Adrenal gland (tissue), 12 donors: ENCODE measurements around the gene ZBTB45. TPM values are rescaled to one million over a fixed set of nuclear protein-coding genes. Genes with fewer than 3 reads are reported as not detected.
A peak's percentile ranks its signal among the peaks of the same experiment; 100 is the strongest.

ENCODE experiments used
- DNase-seq, 7 donors: peaks; one replicate each; pipeline ENCODE4 v3.0.0-alpha.2; 2019 to 2020
- H3K27ac ChIP-seq, 5 donors: fragments of 200-600 bp; sonication (generic) in 4 of 5; 1 replicate in 3 of 5; 2 replicates in 2 of 5; pipeline versions ENCODE4 v1.5.1 to v1.8.0; 2016 to 2020; ENCODE audit warnings: mild to moderate bottlenecking in 1 of 5
- H3K27me3 ChIP-seq: fragments of 200-600 bp; 2 replicates; pipeline ENCODE4 v1.8.0; 2021
- H3K36me3 ChIP-seq, 2 donors: fragments of 200-600 bp; replicated peaks in 1 of 2; 1 replicate in 1 of 2; 2 replicates in 1 of 2; pipeline versions ENCODE4 v1.5.1 to v1.8.0; 2018 to 2022
- H3K4me1 ChIP-seq, 2 donors: fragments of 200-600 bp; replicated peaks in 1 of 2; 1 replicate in 1 of 2; 2 replicates in 1 of 2; pipeline versions ENCODE4 v1.5.1 to v1.8.0; 2018 to 2021
- H3K4me3 ChIP-seq, 4 donors: fragments of 200-600 bp; sonication (generic) in 3 of 4; one replicate each; pipeline ENCODE4 v1.5.1; 2016 to 2018
- H3K9me3 ChIP-seq, 3 donors: fragments of 200-600 bp; sonication (generic) in 1 of 3; replicated peaks in 1 of 3; 1 replicate in 2 of 3; 2 replicates in 1 of 3; pipeline versions ENCODE4 v1.5.1 to v1.8.0; 2016 to 2021
- CTCF ChIP-seq, 6 experiments: fragments of 450-650 bp in 4 of 6; fragments of 200-600 bp in 2 of 6; sonication (generic) in 1 of 6; IDR thresholded peaks; 1 replicate in 5 of 6; 2 replicates in 1 of 6; pipeline versions ENCODE4 v1.5.1 to v1.8.0; 2016 to 2021; ENCODE audit warnings: antibody characterized with exemption in 6 of 6, mild to moderate bottlenecking in 2 of 6, moderate library complexity in 1 of 6
- POLR2A ChIP-seq, 2 donors: fragments of 450-650 bp; IDR thresholded peaks; one replicate each; pipeline ENCODE4 v1.6.1; 2017; ENCODE audit warnings: antibody characterized with exemption in 2 of 2, mild to moderate bottlenecking in 2 of 2, moderate library complexity in 1 of 2
- WGBS, 4 donors: extraction: QIAGEN DNeasy Blood & Tissue Kit in 2 of 4; methylation state at CpG; one replicate each; pipeline versions ENCODE4 v1.1.5 to v1.1.7; 2013 to 2017; 5-methylcytosine and 5-hydroxymethylcytosine counted together
- intact Hi-C, 2 donors: fragments of 100-400 bp; cut with DNase I; formaldehyde crosslinking; loops; one replicate each; pipeline versions ENCODE4 v1.14.1 to v1.15.0; 2022 to 2023
- polyA plus RNA-seq, 3 donors: library from polyadenylated mRNA; stranded (reverse); fragments of 200-250 nt in 2 of 3; fragments of 350-450 nt in 1 of 3; fragmentation: Illumina TruSeq in 1 of 3; extraction: RNeasy Lipid Tissue Mini Kit (QIAGEN cat#74804) in 1 of 3; gene quantifications; one replicate each; pipeline ENCODE4 v1.2.3, GENCODE V29; 2013 to 2014
- total RNA-seq, 9 donors: library from RNA; depleted of rRNA in 4 of 9; stranded (reverse); fragments of >200 nt in 4 of 9; fragments of 120-200 nt in 1 of 9; fragmentation: NEBNext Ultra II Directional in 1 of 9; extraction: Animal tissue kit (Norgen Biotek cat#: 25700) in 1 of 9; gene quantifications; one replicate each; pipeline versions ENCODE4 v1.1.0 to v1.2.4, GENCODE V29; 2013 to 2023
- donor health status: healthy with polysubstance abuse.
- donor health status: Bipolar disorder and iron deficiency.
- donor health status: DM: yes; HTN: yes; CAD: no.
- donor health status: DM: no; HTN: no; CAD: no.
- donor health status: DM: no; HTN: no; CAD: no.
- donor health status: DM: yes; HTN: yes; CAD: no.

Gene ZBTB45
- total and polyA plus RNA-seq, 12 donors, result 1.7 to 20.4 (median 12.8) TPM

DNA sequence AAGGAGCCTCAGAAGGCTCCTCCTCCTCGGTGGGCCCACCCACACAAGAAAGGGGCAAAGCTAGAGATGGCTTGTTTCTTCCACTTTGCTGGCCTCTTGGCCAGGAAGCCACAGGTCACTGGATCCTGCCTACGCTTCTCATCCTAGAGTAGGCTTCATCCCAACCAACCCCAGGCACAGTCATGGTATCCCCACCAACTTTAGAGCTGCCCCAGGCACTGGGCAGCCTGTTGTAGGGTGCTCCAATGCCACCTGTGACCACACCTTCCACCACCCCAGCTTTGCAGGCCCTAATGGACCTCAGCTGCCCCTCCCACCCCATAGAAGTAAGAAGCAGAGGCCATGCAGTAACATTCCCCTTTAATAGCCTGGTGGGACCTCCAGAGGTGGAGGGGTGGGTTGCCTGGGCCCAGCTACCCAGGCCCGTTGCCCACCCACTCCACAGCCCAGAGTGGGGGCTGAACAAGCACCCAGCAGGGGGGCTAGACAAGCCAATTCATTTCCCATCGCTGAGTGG lies 35.8 kb upstream of the ZBTB45 start:
- TF ChIP-seq CTCF (IDR thresholded peaks at IDR 0.05) (no peak), POLR2A (IDR thresholded peaks at IDR 0.05) (no peak)
- H3K4me1 ChIP-seq, result peaks cover 33 to 47% of the 10 kb centered on the region in 2 donors
- peak in 1 of 7 donors; percentile 31 for DNase-seq
- intact Hi-C loops, result no loop called here
- H3K27me3 ChIP-seq, result no peaks in the 10 kb centered on the region
- H3K27ac ChIP-seq, result peak overlapping the region; percentile 83 to 100 (median 96)
- WGBS, 4 donors, result 0 to 43% (median 41%) methylated on average over 2 to 4 of the region's 4 CpGs
- H3K4me3 ChIP-seq, result peak overlapping the region in 2 of 4 donors; percentile 58 to 74
- H3K9me3 ChIP-seq, result no peaks in the 10 kb centered on the region
- H3K36me3 ChIP-seq, result peaks cover 0 to 45% of the 10 kb centered on the region in 2 donors

- intact Hi-C loops, result no loop called here
- peaks cover 30 to 40% of the 10 kb centered on the region in 2 donors for H3K4me1 ChIP-seq
Measured at GRCh38 chr19:58554494-58555368, 35.1 kb upstream of the ZBTB45 start, which contains the start of gene CHMP2A. Gene CHMP2A, minus strand, starts transcription at chr19:58555105. Its CDS starts 893 bp downstream, at chr19:58554212.

DNA sequence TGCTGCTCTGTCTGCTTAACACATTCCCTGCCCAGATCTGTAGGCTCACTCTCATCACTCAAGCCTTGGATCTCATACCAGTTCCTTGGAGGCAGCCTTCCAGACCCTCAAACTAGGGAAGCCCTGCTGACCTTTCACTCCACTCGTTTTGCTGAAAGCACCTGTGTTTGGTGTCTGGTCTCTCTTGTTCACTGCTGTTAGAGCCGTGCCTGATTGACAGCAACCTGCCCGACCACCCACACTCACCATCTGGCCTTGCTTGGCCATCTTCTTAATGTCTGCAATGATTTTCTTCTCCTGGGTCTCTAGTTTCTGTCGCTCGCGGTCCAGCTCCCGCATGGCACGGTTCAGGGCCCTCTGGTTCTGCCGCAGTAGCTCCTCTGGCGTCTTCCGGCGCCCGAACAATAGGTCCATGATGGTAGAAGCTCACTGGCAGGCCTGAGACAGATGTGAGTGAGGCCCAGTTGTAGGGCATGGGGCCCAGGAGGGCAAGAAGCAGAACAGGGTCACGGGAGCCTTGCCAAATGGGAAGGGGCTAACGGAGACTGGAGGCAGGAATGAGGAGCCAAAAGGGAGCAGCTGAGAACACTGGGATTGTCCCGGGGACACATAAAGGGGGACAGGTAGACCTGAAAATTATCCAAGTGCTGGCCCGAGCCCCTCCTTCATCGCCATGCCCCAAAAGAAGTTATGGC lies 34.3 kb upstream of the ZBTB45 start:
- WGBS, 4 donors, result 22 to 25% (median 23%) methylated on average over 18 of the region's 18 CpGs
- peak in 4 of 7 donors; percentile 41 to 75 (median 52) for DNase-seq
- no peak for TF ChIP-seq CTCF (IDR thresholded peaks at IDR 0.05)
- no peak for TF ChIP-seq POLR2A (IDR thresholded peaks at IDR 0.05)
- Histone ChIP-seq H3K27me3 (no peaks in the 10 kb centered on the region), H3K27ac (peak overlapping the region; percentile 83 to 100 (median 96)), H3K4me3 (peak overlapping the region; percentile 42 to 74 (median 65)), H3K9me3 (no peaks in the 10 kb centered on the region), H3K4me1 (peaks cover 29 to 38% of the 10 kb centered on the region in 2 donors), H3K36me3 (peaks cover 0 to 60% of the 10 kb centered on the region in 2 donors)
- intact Hi-C loops, result no loop called here

More at GRCh38 chr19:58554494-58555368, 35.1 kb upstream of the ZBTB45 start, which contains the start of gene CHMP2A:
- Histone ChIP-seq H3K36me3 (peaks cover 0 to 52% of the 10 kb centered on the region in 2 donors), H3K9me3 (no peaks in the 10 kb centered on the region), H3K27me3 (no peaks in the 10 kb centered on the region), H3K27ac (peak within 1 kb of the TSS; percentile 83 to 100 (median 96)), H3K4me3 (peak within 1 kb of the TSS; percentile 42 to 74 (median 65))
- TF ChIP-seq CTCF (IDR thresholded peaks at IDR 0.05) (no peak), POLR2A (IDR thresholded peaks at IDR 0.05) (peak; percentile 21 to 60)
- DNase-seq, result peak; percentile 97 to 99 (median 98)
- WGBS, 4 donors, result 0 to 2% (median 1%) methylated on average over 22 to 69 of the region's 69 CpGs

GRCh38 chr19:58552655-58553054 lies 33.0 kb upstream of the ZBTB45 start:
- DNase-seq, result no peak
- Histone ChIP-seq H3K27me3 (no peaks in the 10 kb centered on the region), H3K27ac (no peak overlapping the region), H3K36me3 (peaks cover 0 to 73% of the 10 kb centered on the region in 2 donors), H3K9me3 (no peaks in the 10 kb centered on the region), H3K4me3 (no peak overlapping the region), H3K4me1 (peaks cover 29 to 38% of the 10 kb centered on the region in 2 donors)
- WGBS, 4 donors, result 85 to 94% (median 91%) methylated on average over 2 of the region's 2 CpGs
- intact Hi-C loops, result no loop called here
- TF ChIP-seq POLR2A (IDR thresholded peaks at IDR 0.05) (no peak), CTCF (IDR thresholded peaks at IDR 0.05) (no peak)
